Ovary (tissue), 3 donors: ENCODE results near the gene IGFBP2.

ENCODE experiments used
- CTCF ChIP-seq, 3 donors: fragments of 450-650 bp in 2 of 3; fragments of 200-600 bp in 1 of 3; IDR thresholded peaks; one replicate each; pipeline versions ENCODE4 v1.5.1 to v1.8.0; 2016 to 2022; ENCODE audit warnings: antibody characterized with exemption in 3 of 3, mild to moderate bottlenecking in 1 of 3
- EP300 ChIP-seq: sonication (generic); formaldehyde crosslinking; IDR thresholded peaks from one replicate; pipeline ENCODE4 v1.6.1; 2017; ENCODE audit warnings: antibody characterized with exemption
- donor health status: DM: no; HTN: no; CAD: no.

- TF ChIP-seq EP300 (no peak), CTCF (IDR thresholded peaks at IDR 0.05) (no peak)
Measured at GRCh38 chr2:216688731-216689340, 55.6 kb downstream of the IGFBP2 start.
